ENCODE measurements around the gene CASK.

- TF ChIP-seq EED (CRISPR knock-in tag; IDR thresholded peaks at IDR 0.05) (no peak), FIP1L1 (IDR thresholded peaks at IDR 0.05; ENCODE audit: borderline replicate concordance, insufficient read depth, low read depth, low read length) (no peak), NFIC (IDR thresholded peaks at IDR 0.05; ENCODE audit: low read length) (no peak), TAF1 (CRISPR knock-in tag; IDR thresholded peaks at IDR 0.05) (no peak), REL (CRISPR knock-in tag; conservative IDR thresholded peaks at IDR 0.05) (no peak), CTCF (CRISPR knock-in tag; IDR thresholded peaks at IDR 0.05) (no peak), SOX6 (IDR thresholded peaks at IDR 0.05) (no peak), SOX6 (CRISPR knock-in tag; IDR thresholded peaks at IDR 0.05) (no peak), ZNF768 (CRISPR knock-in tag; IDR thresholded peaks at IDR 0.05) (no peak), KLF12 (CRISPR knock-in tag; IDR thresholded peaks at IDR 0.05; ENCODE audit: borderline replicate concordance) (no peak), POLR2AphosphoS5 (IDR thresholded peaks at IDR 0.05; ENCODE audit: low read depth, low read length) (no peak)
- TF ChIP-seq, protein P1, sequence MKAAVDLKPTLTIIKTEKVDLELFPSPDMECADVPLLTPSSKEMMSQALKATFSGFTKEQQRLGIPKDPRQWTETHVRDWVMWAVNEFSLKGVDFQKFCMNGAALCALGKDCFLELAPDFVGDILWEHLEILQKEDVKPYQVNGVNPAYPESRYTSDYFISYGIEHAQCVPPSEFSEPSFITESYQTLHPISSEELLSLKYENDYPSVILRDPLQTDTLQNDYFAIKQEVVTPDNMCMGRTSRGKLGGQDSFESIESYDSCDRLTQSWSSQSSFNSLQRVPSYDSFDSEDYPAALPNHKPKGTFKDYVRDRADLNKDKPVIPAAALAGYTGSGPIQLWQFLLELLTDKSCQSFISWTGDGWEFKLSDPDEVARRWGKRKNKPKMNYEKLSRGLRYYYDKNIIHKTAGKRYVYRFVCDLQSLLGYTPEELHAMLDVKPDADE (CRISPR knock-in tag; IDR thresholded peaks at IDR 0.05), result no peak
These were observed 23.7 kb upstream of the CASK start for GRCh38 chrX:41946989-41947612.

Measured in HepG2 (cell line).